Bladder microvascular endothelial cell (primary cell): Measurements from ENCODE around the gene OR2G6. TPM values are rescaled to one million over a fixed set of nuclear protein-coding genes. Genes with fewer than 3 reads are reported as not detected.

Source experiments
- total RNA-seq: library from RNA; depleted of rRNA; stranded (reverse); fragments of >200 nt; gene quantifications from 2 replicates; pipeline ENCODE4 v1.2.3, GENCODE V29; 2014

The OR2G6 gene
- not detected in 2 replicates for total RNA-seq

DNA sequence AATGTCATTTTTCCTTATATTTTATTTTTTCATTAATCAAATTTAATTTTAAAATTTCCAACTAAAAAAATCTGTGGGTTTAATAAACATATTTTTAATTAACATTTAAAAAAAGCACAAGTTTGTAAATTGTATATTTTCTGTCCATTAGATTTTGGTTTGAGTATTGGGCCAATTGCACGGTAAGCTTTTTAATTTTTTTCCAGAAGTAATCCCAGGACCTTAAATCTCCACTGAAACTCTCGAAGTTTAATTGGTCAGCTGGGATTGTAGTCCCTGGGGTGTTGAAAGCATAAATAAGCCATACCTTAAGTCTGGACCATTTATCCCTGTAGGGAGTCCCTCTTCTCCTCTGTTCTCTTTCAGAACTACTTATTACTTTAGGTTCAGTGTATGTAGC is at the start of gene OR2G6:
OR2G6 (plus strand) TSS at position 301 of the 400 bp plus-strand sequence. CDS start 13,574 bp downstream, outside the sequence.

DNA sequence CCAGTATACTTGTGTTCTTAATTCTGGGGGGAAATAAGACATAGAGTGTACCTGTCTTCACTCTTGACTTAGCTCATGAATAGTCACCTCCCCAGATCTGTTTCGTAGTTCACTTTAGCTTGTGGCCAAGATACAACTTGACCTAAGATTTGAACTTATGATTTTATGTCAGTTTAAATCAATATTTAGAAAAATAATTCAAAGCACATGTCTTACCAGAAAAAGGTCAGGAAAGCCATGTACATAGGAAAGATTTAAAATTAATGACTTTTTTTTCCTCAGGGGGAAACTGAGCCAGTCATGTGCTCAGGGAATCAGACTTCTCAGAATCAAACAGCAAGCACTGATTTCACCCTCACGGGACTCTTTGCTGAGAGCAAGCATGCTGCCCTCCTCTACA is 34.8 kb upstream of the OR2G6 start, which contains the start of gene OR2T3:
OR2T3 (plus strand) TSS at position 301 of the 400 bp plus-strand sequence; CDS start at position 301, 0 bp downstream.

GRCh38 chr1:248488289-248488688 is 19.6 kb upstream of the OR2G6 start, which contains the start of gene OR2T5:
TSS of gene OR2T5 (plus strand) at chr1:248488589. CDS start at chr1:248488589, 0 bp downstream.

DNA sequence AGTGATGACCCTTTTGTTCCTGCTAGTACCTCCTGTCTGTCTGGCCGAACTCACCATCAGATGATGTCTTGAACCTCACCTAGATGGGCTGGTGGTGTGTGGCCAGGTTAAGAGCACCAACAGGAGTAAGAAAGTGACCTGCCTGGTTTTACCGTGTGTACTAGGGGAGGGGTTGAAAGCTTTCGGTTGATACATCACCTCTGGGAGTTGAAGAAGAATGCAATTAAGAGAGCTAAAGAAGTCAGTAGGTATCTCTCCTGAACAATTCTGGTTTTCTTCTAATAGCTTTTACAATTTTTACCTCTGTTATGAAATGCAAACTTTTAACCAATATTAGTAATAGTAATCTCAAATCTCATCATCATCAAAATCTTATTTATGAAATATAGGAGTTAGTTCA is 54.8 kb downstream of the OR2G6 start, which contains the start of gene OR2T29:
OR2T29 (minus strand) TSS at position 101 of the 400 bp plus-strand sequence. CDS start 3,281 bp downstream, outside the sequence.

GRCh38 chr1:248574657-248575056 is 66.8 kb downstream of the OR2G6 start, which contains the start of gene OR2T34:
TSS of gene OR2T34 (minus strand) at chr1:248574757. CDS start at chr1:248574757, 0 bp downstream.

Other genes starting within 250 kb of the OR2G6 start
- not detected in 2 replicates for gene OR2T33, start 230.1 kb upstream of the OR2G6 start, total RNA-seq
- gene OR2T12, start 204.6 kb upstream of the OR2G6 start, total RNA-seq, result under 0.01 TPM in 1 of 2 replicates, not detected in the other
- gene OR2M7, start 183.5 kb upstream of the OR2G6 start, total RNA-seq, result not detected in 2 replicates
- gene OR14C36, start 159.3 kb upstream of the OR2G6 start, total RNA-seq, result not detected in 2 replicates
- gene OR2T4, start 146.4 kb upstream of the OR2G6 start, total RNA-seq, result not detected in 2 replicates
- gene OR2T6, start 132.3 kb upstream of the OR2G6 start, total RNA-seq, result not detected in 2 replicates
- not detected in 2 replicates for gene OR2T1, start 105.0 kb upstream of the OR2G6 start, total RNA-seq
- gene OR2T2, start 62.4 kb upstream of the OR2G6 start, total RNA-seq, result not detected in 2 replicates
- not detected in 2 replicates for gene OR2T3, start 34.7 kb upstream of the OR2G6 start, total RNA-seq
- gene OR2T5, start 19.5 kb upstream of the OR2G6 start, total RNA-seq, result not detected in 2 replicates
- gene OR2T29, start 54.7 kb downstream of the OR2G6 start, total RNA-seq, result not detected in 2 replicates
- gene OR2T34, start 66.7 kb downstream of the OR2G6 start, total RNA-seq, result not detected in 2 replicates
- gene OR2T10, start 89.6 kb downstream of the OR2G6 start, total RNA-seq, result not detected in 2 replicates
- not detected in 2 replicates for gene OR2T11, start 127.0 kb downstream of the OR2G6 start, total RNA-seq
- not detected in 2 replicates for gene OR2T35, start 137.2 kb downstream of the OR2G6 start, total RNA-seq
- gene OR2T27, start 147.5 kb downstream of the OR2G6 start, total RNA-seq, result not detected in 2 replicates
- not detected in 2 replicates for gene OR14I1, start 194.7 kb downstream of the OR2G6 start, total RNA-seq
- not detected in 2 replicates for gene LYPD8, start 247.7 kb downstream of the OR2G6 start, total RNA-seq